PC-3 (cell line): Measurements from ENCODE around the gene ASB18. TPM values are rescaled to one million over a fixed set of nuclear protein-coding genes. Genes with fewer than 3 reads are reported as not detected.
A peak's percentile ranks its signal among the peaks of the same experiment; 100 is the strongest.

Source experiments
- ATAC-seq: fragments of 200-7000 bp; cut with Tn5 transposase; 2 replicates; pipeline ENCODE4 v1.9.1; 2020; ENCODE audit warnings: mild to moderate bottlenecking, moderate library complexity
- BruUV-seq: library from RNA; stranded (reverse); fragments of 400-500 nt; replicated peaks from 2 replicates; lab custom pipeline; 2021; lab: Mats Ljungman, UMichigan
- CTCF ChIA-PET: fragments of 300-600 bp; sonication (Branson Sonifier 250); formaldehyde crosslinking; loops from one replicate; lab custom pipeline; 2022; ENCODE audit warnings: antibody characterized with exemption; lab: Charles Lee
- POLR2A ChIA-PET: fragments of 300-600 bp; sonication (Branson Sonifier 250); formaldehyde crosslinking; loops from one replicate; lab custom pipeline; 2022; ENCODE audit warnings: antibody characterized with exemption; ENCODE audit not compliant: unreplicated experiment; lab: Charles Lee
- DNase-seq: peaks from one replicate; pipeline ENCODE4 v3.0.0-alpha.2; 2015
- H2AFZ ChIP-seq: fragments of 300-600 bp; sonication (generic); 2 replicates; pipeline ENCODE4 v1.6.0; 2016; ENCODE audit warnings: antibody characterized with exemption, low read length
- H3F3A ChIP-seq: fragments of 300-600 bp; sonication (generic); one replicate; pipeline ENCODE4 v1.6.0; 2017; ENCODE audit warnings: antibody characterized with exemption, low read length, control low read depth, mild to moderate bottlenecking; ENCODE audit not compliant: unreplicated experiment
- H3K27ac ChIP-seq: fragments of 300-600 bp; sonication (generic); 2 replicates; pipeline ENCODE4 v1.5.1; 2016; ENCODE audit warnings: mild to moderate bottlenecking, low read length
- H3K27me3 ChIP-seq: fragments of 300-600 bp; sonication (generic); 2 replicates; pipeline ENCODE4 v1.6.1; 2016; ENCODE audit warnings: low read length, mixed read lengths
- H3K36me3 ChIP-seq: fragments of 300-600 bp; sonication (generic); 2 replicates; pipeline ENCODE4 v1.6.1; 2016; ENCODE audit warnings: low read depth, mixed run types, low read length, mixed read lengths
- H3K4me1 ChIP-seq: fragments of 300-600 bp; sonication (generic); 2 replicates; pipeline ENCODE4 v1.5.1; 2016; ENCODE audit warnings: low read length; ENCODE audit not compliant: insufficient read depth
- H3K4me2 ChIP-seq: fragments of 300-600 bp; sonication (generic); 2 replicates; pipeline ENCODE4 v1.6.0; 2016; ENCODE audit warnings: low read length
- H3K4me3 ChIP-seq: fragments of 300-600 bp; sonication (generic); 2 replicates; pipeline ENCODE4 v1.5.1; 2016; ENCODE audit warnings: mild to moderate bottlenecking, low read length, mixed read lengths
- H3K79me2 ChIP-seq: fragments of 300-600 bp; sonication (generic); 2 replicates; pipeline ENCODE4 v1.6.1; 2017; ENCODE audit warnings: low read length, mixed read lengths
- H3K9ac ChIP-seq: fragments of 300-600 bp; sonication (generic); 2 replicates; pipeline ENCODE4 v1.6.0; 2016; ENCODE audit warnings: mild to moderate bottlenecking, low read length
- H3K9me2 ChIP-seq: fragments of 300-600 bp; sonication (generic); replicated peaks from 2 replicates; pipeline ENCODE4 v1.6.1; 2016; ENCODE audit warnings: mixed run types, low read length, mixed read lengths
- H3K9me3 ChIP-seq: fragments of 300-600 bp; sonication (generic); 2 replicates; pipeline ENCODE4 v1.6.1; 2016; ENCODE audit warnings: low read length, mixed read lengths
- H4K20me1 ChIP-seq: fragments of 300-600 bp; sonication (generic); 2 replicates; pipeline ENCODE4 v1.6.1; 2016; ENCODE audit warnings: low read length, mixed read lengths
- CTCF ChIP-seq: fragments of 300-600 bp; sonication (generic); conservative IDR thresholded peaks from 2 replicates; pipeline ENCODE4 v1.5.1; 2017; ENCODE audit warnings: antibody characterized with exemption, low read depth, mild to moderate bottlenecking, low read length
- EZH2 ChIP-seq: fragments of 300-600 bp; sonication (generic); IDR thresholded peaks from one replicate; pipeline ENCODE4 v1.6.1; 2017; ENCODE audit warnings: antibody characterized with exemption, mild to moderate bottlenecking, low read length; ENCODE audit not compliant: unreplicated experiment
- EZH2phosphoT487 ChIP-seq: fragments of 300-600 bp; sonication (generic); IDR thresholded peaks from 2 replicates; pipeline ENCODE4 v1.6.1; 2018; ENCODE audit warnings: mild to moderate bottlenecking, antibody characterized with exemption, low read length, borderline replicate concordance
- intact Hi-C: fragments of 100-400 bp; cut with micrococcal nuclease; formaldehyde crosslinking; loops from 2 replicates; pipeline ENCODE4 v1.9.0; 2023
- total RNA-seq: library from RNA; depleted of rRNA; stranded (reverse); fragments of >200 nt; gene quantifications from 2 replicates; pipeline ENCODE4 v1.2.3, GENCODE V29; 2014

The ASB18 gene
- total RNA-seq, 1 experiment from 2014 or later: 0.15 TPM

GRCh38 chr2:236286873-236287545 lies 22.8 kb upstream of the ASB18 start:
- H3F3A ChIP-seq: no peaks in the 10 kb centered on the region
- TF ChIP-seq EZH2phosphoT487 (no peak), CTCF (no peak), EZH2 (no peak)
- H3K9me2 ChIP-seq: no peaks in the 10 kb centered on the region; the same call in 1 of the 2 replicates
- no peaks in the 10 kb centered on the region for H3K9me3 ChIP-seq
- H3K27me3 ChIP-seq: no peaks in the 10 kb centered on the region
- H3K9ac ChIP-seq: peak overlapping the region; percentile 70
- DNase-seq (peak; percentile 85), ATAC-seq (peak; percentile 91)
- POLR2A ChIA-PET: interaction anchor here (0.6 kb wide), 1 partner anchor 106 kb away, joined by 3 read pairs; no protein-coding TSS in a partner anchor
- H3K79me2 ChIP-seq: no peaks in the 10 kb centered on the region
- no peak overlapping the region for H3K4me3 ChIP-seq
- H3K36me3 ChIP-seq: no peaks in the 10 kb centered on the region
- intact Hi-C loops: loop anchor here (10.0 kb wide), 1 partner anchor 62 kb away; no protein-coding TSS in a partner anchor
- CTCF ChIA-PET: no interaction called here
- peak overlapping the region; percentile 66 for H3K4me2 ChIP-seq
- H3K4me1 ChIP-seq: peaks cover 30% of the 10 kb centered on the region
- no peaks in the 10 kb centered on the region for H4K20me1 ChIP-seq
- peak overlapping the region; percentile 89 for H2AFZ ChIP-seq
- H3K27ac ChIP-seq: peak overlapping the region; percentile 98
- BruUV-seq: no TSS peak

- no peak overlapping the region for H3K4me3 ChIP-seq
- intact Hi-C loops: loop anchor here (10.0 kb wide), 1 partner anchor 59 kb away; no protein-coding TSS in a partner anchor
- H3K9me2 ChIP-seq: no peaks in the 10 kb centered on the region; the same call in 1 of the 2 replicates
- H3K79me2 ChIP-seq: no peaks in the 10 kb centered on the region
- TF ChIP-seq EZH2 (no peak), CTCF (no peak), EZH2phosphoT487 (no peak)
- no peak overlapping the region for H3K27ac ChIP-seq
- no peaks in the 10 kb centered on the region for H4K20me1 ChIP-seq
- ChIA-PET POLR2A (interaction anchor here (0.6 to 1.0 kb wide), 2 partner anchors 25 to 1060 kb away, joined by 3 read pairs; no protein-coding TSS in a partner anchor), CTCF (no interaction called here)
- ATAC-seq (no peak), DNase-seq (no peak)
- no peak overlapping the region for H2AFZ ChIP-seq
- no peak overlapping the region for H3K4me2 ChIP-seq
- no peak overlapping the region for H3K9ac ChIP-seq
- no peaks in the 10 kb centered on the region for H3F3A ChIP-seq
- H3K27me3 ChIP-seq: no peaks in the 10 kb centered on the region
- no TSS peak for BruUV-seq
- H3K36me3 ChIP-seq: no peaks in the 10 kb centered on the region
- peaks cover 33% of the 10 kb centered on the region for H3K4me1 ChIP-seq
- no peaks in the 10 kb centered on the region for H3K9me3 ChIP-seq
Measured at GRCh38 chr2:236284208-236284607, 20.0 kb upstream of the ASB18 start.

GRCh38 chr2:236282406-236282805 lies 18.2 kb upstream of the ASB18 start:
- Histone ChIP-seq H3K4me2 (no peak overlapping the region), H3K27ac (peak overlapping the region; percentile 72), H3K9me2 (no peaks in the 10 kb centered on the region; the same call in 1 of the 2 replicates), H3F3A (no peaks in the 10 kb centered on the region), H3K27me3 (no peaks in the 10 kb centered on the region), H3K9me3 (no peaks in the 10 kb centered on the region), H4K20me1 (no peaks in the 10 kb centered on the region), H3K4me3 (no peak overlapping the region), H2AFZ (no peak overlapping the region), H3K79me2 (no peaks in the 10 kb centered on the region), H3K36me3 (no peaks in the 10 kb centered on the region), H3K4me1 (peaks cover 26% of the 10 kb centered on the region), H3K9ac (no peak overlapping the region)
- intact Hi-C loops: loop anchor here (1.0 to 10.0 kb wide), 2 partner anchors 27 to 58 kb away; no protein-coding TSS in a partner anchor
- CTCF ChIA-PET: interaction anchor here (0.6 kb wide), 1 partner anchor 25 kb away, joined by 3 read pairs; no protein-coding TSS in a partner anchor
- POLR2A ChIA-PET: no interaction called here
- DNase-seq (peak; percentile 74), ATAC-seq (peak; percentile 29)
- BruUV-seq: no TSS peak
- TF ChIP-seq EZH2 (no peak), EZH2phosphoT487 (no peak), CTCF (no peak)
